Keratinocyte (primary cell): Measurements from ENCODE around the gene TCERG1. TPM values are rescaled to one million over a fixed set of nuclear protein-coding genes. Genes with fewer than 3 reads are reported as not detected.

Experiments
- DNase-seq: peaks from one replicate; pipeline ENCODE4 v3.0.0-alpha.2; 2011; ENCODE audit warnings: low read depth, missing footprints, low spot score
- FAIRE-seq: peaks from 2 replicates; lab custom pipeline; 2011; peaks lifted over from hg19 to GRCh38; lab: Jason Lieb, UNC
- H2AFZ ChIP-seq: 2 replicates; pipeline ENCODE4 v1.6.0; 2012; ENCODE audit warnings: low read length, control low read depth, inconsistent platforms; ENCODE audit not compliant: control insufficient read depth
- H3K27ac ChIP-seq: 2 replicates; pipeline ENCODE4 v1.5.1; 2011; ENCODE audit warnings: low read length; ENCODE audit not compliant: control insufficient read depth, insufficient read depth
- H3K27me3 ChIP-seq: 3 replicates; pipeline ENCODE4 v1.6.0; 2011; ENCODE audit warnings: low read length; ENCODE audit not compliant: control insufficient read depth, insufficient read depth; ENCODE audit errors: extremely low read depth
- H3K36me3 ChIP-seq, 2 experiments: 2 replicates in 1 of 2; 3 replicates in 1 of 2; pipeline ENCODE4 v1.5.1; 2011; ENCODE audit warnings: low read length in 2 of 2, mild to moderate bottlenecking in 1 of 2; ENCODE audit not compliant: control insufficient read depth in 2 of 2, insufficient read depth in 2 of 2; ENCODE audit errors: extremely low read depth in 1 of 2
- H3K4me1 ChIP-seq: 3 replicates; pipeline ENCODE4 v1.5.1; 2011; ENCODE audit warnings: low read length; ENCODE audit not compliant: control insufficient read depth, insufficient read depth; ENCODE audit errors: extremely low read depth
- H3K4me2 ChIP-seq: 3 replicates; pipeline ENCODE4 v1.6.0; 2011; ENCODE audit warnings: low read depth, low read length; ENCODE audit not compliant: control insufficient read depth, insufficient read depth; ENCODE audit errors: extremely low read depth
- H3K4me3 ChIP-seq, 3 experiments: fragments of 200-600 bp in 1 of 3; sonication (generic) in 1 of 3; 2 replicates in 2 of 3; 3 replicates in 1 of 3; pipeline ENCODE4 v1.5.1; 2011 to 2016; ENCODE audit warnings: low read length in 3 of 3, mild to moderate bottlenecking in 3 of 3, control low read depth in 2 of 3, inconsistent platforms in 1 of 3, low read depth in 1 of 3, mixed read lengths in 1 of 3, mixed run types in 1 of 3, moderate library complexity in 1 of 3; ENCODE audit not compliant: control insufficient read depth in 2 of 3, insufficient read depth in 2 of 3; ENCODE audit errors: extremely low read depth in 1 of 3
- H3K79me2 ChIP-seq: 2 replicates; pipeline ENCODE4 v1.6.0; 2012; ENCODE audit warnings: low read length; ENCODE audit not compliant: control insufficient read depth, insufficient read depth
- H3K9ac ChIP-seq: 3 replicates; pipeline ENCODE4 v1.6.0; 2011; ENCODE audit warnings: low read length; ENCODE audit not compliant: control insufficient read depth, insufficient read depth; ENCODE audit errors: extremely low read depth
- H3K9me1 ChIP-seq: 3 replicates; pipeline ENCODE4 v1.6.0; 2011; ENCODE audit warnings: low read length; ENCODE audit not compliant: control insufficient read depth, insufficient read depth; ENCODE audit errors: extremely low read depth
- H3K9me3 ChIP-seq: 2 replicates; pipeline ENCODE4 v1.5.1; 2012; ENCODE audit warnings: low read depth, low read length; ENCODE audit not compliant: control insufficient read depth
- H4K20me1 ChIP-seq: 3 replicates; pipeline ENCODE4 v1.6.0; 2011; ENCODE audit warnings: low read length; ENCODE audit not compliant: control insufficient read depth, insufficient read depth; ENCODE audit errors: extremely low read depth
- EZH2 ChIP-seq: IDR thresholded peaks from one replicate; pipeline ENCODE4 v1.6.1; 2012; ENCODE audit warnings: inconsistent platforms, mild to moderate bottlenecking, low read length, moderate library complexity
- dilution Hi-C: fragments of 300-500 bp; cut with MboI; formaldehyde crosslinking; loops from one replicate; pipeline ENCODE4 v1.7.0; 2020; ENCODE audit warnings: low sequenced_read_pairs; ENCODE audit not compliant: extremely low pct_ligation_motif_present
- polyA plus RNA-seq, 5 experiments: library from polyadenylated mRNA; depleted of rRNA in 3 of 5; stranded (reverse) in 3 of 5; stranded (forward) in 1 of 5; unstranded in 1 of 5; fragments of >200 nt; gene quantifications; 1 replicate in 1 of 5; 2 replicates in 3 of 5; 3 replicates in 1 of 5; pipeline versions ENCODE4 v1.2.1 to v1.2.3, GENCODE V29; 2011 to 2012; ENCODE audit warnings: missing spikeins in 2 of 5, low read depth in 1 of 5, low replicate concordance in 1 of 5
- TF ChIP-seq, protein P1 (sequence below), 3 experiments: IDR thresholded peaks in 1 of 3; conservative IDR thresholded peaks in 1 of 3; optimal IDR thresholded peaks in 1 of 3; 2 replicates in 2 of 3; 3 replicates in 1 of 3; pipeline versions ENCODE3 to v1.5.1; 2011; ENCODE audit warnings: low read length in 3 of 3, mild to moderate bottlenecking in 3 of 3, moderate library complexity in 2 of 3, control low read depth in 1 of 3, inconsistent platforms in 1 of 3; ENCODE audit not compliant: insufficient read depth in 2 of 3; ENCODE audit errors: extremely low read depth in 1 of 3

TCERG1 gene
- polyA plus RNA-seq, 1 donor (not counting 4 experiments of a cell fraction or from before 2014, with no cell fraction given), result 71.6 TPM

GRCh38 chr5:146484714-146485391, 37.7 kb downstream of the TCERG1 start:
- no peak for FAIRE-seq
- Histone ChIP-seq H3K4me1 (no peaks in the 10 kb centered on the region), H3K27ac (no peak overlapping the region), H3K27me3 (no peaks in the 10 kb centered on the region), H3K9me3 (no peaks in the 10 kb centered on the region), H3K79me2 (no peaks in the 10 kb centered on the region), H3K9me1 (no peaks in the 10 kb centered on the region), H2AFZ (no peak overlapping the region), H3K36me3 (peaks cover 10 to 25% of the 10 kb centered on the region in 2 experiments), H3K4me3 (no peak overlapping the region), H4K20me1 (no peaks in the 10 kb centered on the region), H3K4me2 (no peak overlapping the region), H3K9ac (no peak overlapping the region)
- no peak for DNase-seq
- dilution Hi-C loops, result no loop called here
- no peak for TF ChIP-seq EZH2
- TF ChIP-seq, protein P1, sequence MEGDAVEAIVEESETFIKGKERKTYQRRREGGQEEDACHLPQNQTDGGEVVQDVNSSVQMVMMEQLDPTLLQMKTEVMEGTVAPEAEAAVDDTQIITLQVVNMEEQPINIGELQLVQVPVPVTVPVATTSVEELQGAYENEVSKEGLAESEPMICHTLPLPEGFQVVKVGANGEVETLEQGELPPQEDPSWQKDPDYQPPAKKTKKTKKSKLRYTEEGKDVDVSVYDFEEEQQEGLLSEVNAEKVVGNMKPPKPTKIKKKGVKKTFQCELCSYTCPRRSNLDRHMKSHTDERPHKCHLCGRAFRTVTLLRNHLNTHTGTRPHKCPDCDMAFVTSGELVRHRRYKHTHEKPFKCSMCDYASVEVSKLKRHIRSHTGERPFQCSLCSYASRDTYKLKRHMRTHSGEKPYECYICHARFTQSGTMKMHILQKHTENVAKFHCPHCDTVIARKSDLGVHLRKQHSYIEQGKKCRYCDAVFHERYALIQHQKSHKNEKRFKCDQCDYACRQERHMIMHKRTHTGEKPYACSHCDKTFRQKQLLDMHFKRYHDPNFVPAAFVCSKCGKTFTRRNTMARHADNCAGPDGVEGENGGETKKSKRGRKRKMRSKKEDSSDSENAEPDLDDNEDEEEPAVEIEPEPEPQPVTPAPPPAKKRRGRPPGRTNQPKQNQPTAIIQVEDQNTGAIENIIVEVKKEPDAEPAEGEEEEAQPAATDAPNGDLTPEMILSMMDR (optimal IDR thresholded peaks at IDR 0.05 in 1 of 3, IDR thresholded peaks at IDR 0.05 in 1 of 3, conservative IDR thresholded peaks at IDR 0.05 in 1 of 3; ENCODE audit: extremely low read depth in 1 of 3, insufficient read depth in 2 of 3, low read length in 3 of 3), result no peak

DNA sequence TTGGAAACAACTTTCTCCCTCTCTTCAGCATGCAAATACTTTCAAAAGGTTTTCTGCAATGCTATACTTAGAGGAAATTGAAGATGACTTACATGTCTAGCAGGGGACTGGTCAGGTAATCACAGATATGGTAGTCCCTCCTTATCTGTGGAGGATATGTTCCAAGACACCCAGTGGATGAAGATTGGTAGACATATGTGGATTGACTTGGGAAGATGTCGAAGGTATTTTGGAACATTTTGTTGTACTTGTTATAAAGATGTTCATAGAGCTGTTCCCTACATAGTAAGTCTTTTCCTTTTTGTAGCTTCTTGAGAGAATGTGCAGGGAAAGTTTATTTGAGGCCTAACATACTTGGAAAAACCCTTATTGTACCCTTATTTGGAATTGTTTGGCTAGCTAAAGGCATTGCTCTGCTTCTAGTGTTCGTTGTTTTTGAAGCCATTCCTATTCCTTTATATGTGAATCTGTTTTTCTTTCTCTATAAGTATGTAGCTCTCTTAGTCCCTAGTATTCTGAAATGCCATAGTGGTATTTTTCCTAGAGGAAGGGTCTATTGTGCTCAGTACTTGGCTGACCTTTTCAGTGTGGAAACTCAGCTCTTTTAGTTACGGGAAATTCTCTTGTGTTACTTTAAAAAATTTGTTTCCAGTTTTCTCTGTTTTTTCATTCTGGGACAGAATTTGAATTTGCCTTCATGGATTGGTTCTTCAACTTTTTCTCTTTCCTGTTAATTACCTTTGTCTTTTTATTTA, 43.1 kb downstream of the TCERG1 start:
- DNase-seq, result no peak
- no peak for FAIRE-seq
- peaks cover 4 to 10% of the 10 kb centered on the region in 2 experiments for H3K36me3 ChIP-seq

More for the DNA sequence above, 43.1 kb downstream of the TCERG1 start:
- Histone ChIP-seq H3K4me1 (no peaks in the 10 kb centered on the region), H3K27me3 (no peaks in the 10 kb centered on the region), H3K4me3 (no peak overlapping the region), H3K27ac (no peak overlapping the region), H3K79me2 (peaks cover 3% of the 10 kb centered on the region), H3K9me3 (no peaks in the 10 kb centered on the region), H3K9me1 (no peaks in the 10 kb centered on the region), H3K4me2 (no peak overlapping the region), H2AFZ (no peak overlapping the region), H3K9ac (no peak overlapping the region), H4K20me1 (no peaks in the 10 kb centered on the region)
- no peak for TF ChIP-seq EZH2
- TF ChIP-seq, protein P1 (optimal IDR thresholded peaks at IDR 0.05 in 1 of 3, IDR thresholded peaks at IDR 0.05 in 1 of 3, conservative IDR thresholded peaks at IDR 0.05 in 1 of 3; ENCODE audit: extremely low read depth in 1 of 3, insufficient read depth in 2 of 3, low read length in 3 of 3), result no peak
- dilution Hi-C loops, result no loop called here
